ENCODE measurements around the gene MTCL1.

- TF ChIP-seq EZH2 (IDR thresholded peaks at IDR 0.05; ENCODE audit: low read depth, low read length, severe bottlenecking) (no peak), SIN3A (conservative IDR thresholded peaks at IDR 0.05 in 1 of 2, IDR thresholded peaks at IDR 0.05 in 1 of 2; ENCODE audit: low read depth in 1 of 2, low read length in 2 of 2) (no peak), CTCF (IDR thresholded peaks at IDR 0.05; ENCODE audit: control extremely low read depth in 1 of 3, insufficient read depth in 1 of 3, low read depth in 1 of 3, low read length in 3 of 3) (no peak), SP1 (IDR thresholded peaks at IDR 0.05; ENCODE audit: low read depth, low read length) (no peak), CBX8 (IDR thresholded peaks at IDR 0.05; ENCODE audit: borderline replicate concordance, low read depth, low read length) (no peak), RFX5 (IDR thresholded peaks at IDR 0.05; ENCODE audit: borderline replicate concordance, low read depth, low read length) (no peak), GABPA (IDR thresholded peaks at IDR 0.05; ENCODE audit: borderline replicate concordance, insufficient read depth, low read length) (no peak), POLR2A (IDR thresholded peaks at IDR 0.05; ENCODE audit: control extremely low read depth in 1 of 2, low read depth in 2 of 2, low read length in 2 of 2) (no peak), YY1 (IDR thresholded peaks at IDR 0.05; ENCODE audit: low read depth, low read length) (no peak), RAD21 (IDR thresholded peaks at IDR 0.05 in 1 of 2, conservative IDR thresholded peaks at IDR 0.05 in 1 of 2; ENCODE audit: low read depth in 2 of 2, low read length in 2 of 2) (no peak), POLR2AphosphoS5 (IDR thresholded peaks at IDR 0.05; ENCODE audit: low read depth, low read length) (no peak), KDM5A (IDR thresholded peaks at IDR 0.05; ENCODE audit: low read length) (no peak), TAF7 (optimal IDR thresholded peaks at IDR 0.05; ENCODE audit: borderline replicate concordance, low read depth, low read length) (no peak), SIX5 (IDR thresholded peaks at IDR 0.05; ENCODE audit: low read depth, low read length) (no peak)
These were observed 140.2 kb downstream of the MTCL1 start for GRCh38 chr18:8845506-8845905.
